D721Med (cell line): ENCODE results near the gene ECPAS.

Source experiments
- DNase-seq: peaks from one replicate; pipeline ENCODE4 v3.0.0; 2011; ENCODE audit warnings: low spot score; ENCODE audit not compliant: insufficient read length
- FAIRE-seq: peaks from 2 replicates; lab custom pipeline; 2011; peaks lifted over from hg19 to GRCh38; lab: Jason Lieb, UNC
- TF ChIP-seq, protein P1 (sequence below): IDR thresholded peaks from 2 replicates; pipeline ENCODE4 v1.5.1; 2012; ENCODE audit warnings: mild to moderate bottlenecking, control low read depth; ENCODE audit not compliant: insufficient read depth; ENCODE audit errors: missing control alignments

Gene ECPAS

DNA sequence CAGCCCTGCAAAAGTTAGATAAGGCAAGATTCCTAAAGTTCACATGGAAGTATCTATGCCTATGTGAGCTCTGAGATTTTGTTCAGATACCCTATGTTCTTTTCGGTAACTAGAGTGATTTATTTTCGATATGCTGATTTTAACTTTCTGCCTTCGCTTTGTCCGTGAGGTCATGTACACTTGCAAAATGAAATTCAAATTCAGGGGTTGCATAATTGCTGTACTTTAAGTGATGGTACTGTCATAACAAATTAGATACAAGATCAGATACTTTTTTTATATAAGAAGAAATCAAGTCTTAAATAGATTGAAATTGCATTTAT, 350 bp upstream of the ECPAS start:
- TF ChIP-seq, protein P1, sequence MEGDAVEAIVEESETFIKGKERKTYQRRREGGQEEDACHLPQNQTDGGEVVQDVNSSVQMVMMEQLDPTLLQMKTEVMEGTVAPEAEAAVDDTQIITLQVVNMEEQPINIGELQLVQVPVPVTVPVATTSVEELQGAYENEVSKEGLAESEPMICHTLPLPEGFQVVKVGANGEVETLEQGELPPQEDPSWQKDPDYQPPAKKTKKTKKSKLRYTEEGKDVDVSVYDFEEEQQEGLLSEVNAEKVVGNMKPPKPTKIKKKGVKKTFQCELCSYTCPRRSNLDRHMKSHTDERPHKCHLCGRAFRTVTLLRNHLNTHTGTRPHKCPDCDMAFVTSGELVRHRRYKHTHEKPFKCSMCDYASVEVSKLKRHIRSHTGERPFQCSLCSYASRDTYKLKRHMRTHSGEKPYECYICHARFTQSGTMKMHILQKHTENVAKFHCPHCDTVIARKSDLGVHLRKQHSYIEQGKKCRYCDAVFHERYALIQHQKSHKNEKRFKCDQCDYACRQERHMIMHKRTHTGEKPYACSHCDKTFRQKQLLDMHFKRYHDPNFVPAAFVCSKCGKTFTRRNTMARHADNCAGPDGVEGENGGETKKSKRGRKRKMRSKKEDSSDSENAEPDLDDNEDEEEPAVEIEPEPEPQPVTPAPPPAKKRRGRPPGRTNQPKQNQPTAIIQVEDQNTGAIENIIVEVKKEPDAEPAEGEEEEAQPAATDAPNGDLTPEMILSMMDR = no peak
- no peak for FAIRE-seq
- DNase-seq = no peak

DNA sequence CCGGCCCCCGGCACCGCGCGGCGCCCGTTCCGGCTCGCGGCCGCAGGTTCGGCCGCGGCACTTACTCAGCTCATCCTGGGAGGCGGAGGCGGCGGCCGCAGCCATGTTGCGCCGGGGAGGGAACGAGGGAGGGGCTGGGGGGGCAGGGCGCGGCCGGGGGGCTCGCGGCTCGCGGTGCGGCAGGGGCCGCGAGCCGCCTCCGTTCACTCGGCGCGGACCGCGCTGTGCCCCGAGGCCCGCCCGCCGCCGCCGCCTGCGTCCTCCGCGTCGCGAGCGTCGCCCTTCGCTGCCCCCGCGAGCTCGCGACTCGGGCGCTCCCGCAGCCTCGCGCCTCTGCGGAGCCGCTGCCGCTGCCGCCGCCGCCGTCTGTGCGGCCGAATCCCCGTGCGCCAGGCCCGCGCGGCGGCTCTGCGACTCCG, 735 bp downstream of the ECPAS start:
- no peak for FAIRE-seq
- peak; percentile 47 for DNase-seq
- TF ChIP-seq, protein P1 = no peak

DNA sequence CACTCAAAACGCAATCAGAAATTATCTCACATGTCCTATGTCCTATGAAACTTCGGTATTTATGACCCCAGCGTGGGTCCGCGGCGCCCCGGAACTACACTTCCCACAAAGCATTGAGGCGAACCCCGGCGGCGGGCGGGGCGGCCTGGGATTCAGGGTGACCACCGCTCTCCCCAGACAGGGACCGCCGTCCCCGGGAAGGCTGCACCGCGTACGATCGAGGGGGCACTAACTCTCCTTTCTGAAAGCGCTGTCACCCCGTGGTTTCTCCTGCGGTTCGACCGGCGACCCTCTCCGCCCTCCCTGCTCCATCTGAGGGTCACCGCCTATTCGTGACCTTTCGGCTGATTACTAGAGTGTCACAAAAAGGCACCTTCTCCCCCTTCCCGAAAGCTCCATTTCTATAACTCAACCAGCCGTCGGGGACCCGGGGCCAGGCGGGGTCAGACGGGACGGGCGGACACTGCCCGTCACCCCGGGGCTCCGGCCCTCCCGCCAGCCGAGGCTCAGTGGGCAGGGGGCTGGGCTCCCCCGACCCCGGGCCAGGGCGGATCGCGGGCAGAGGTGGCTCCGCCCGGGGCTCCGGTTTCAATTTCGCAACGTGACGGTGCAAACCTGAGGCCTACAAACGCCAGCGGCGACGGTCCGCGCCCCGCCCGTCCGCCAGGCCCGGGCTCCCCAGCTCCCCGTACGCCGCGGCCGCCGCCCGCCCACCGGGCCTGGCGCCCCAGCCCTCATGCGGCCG, 1.3 kb downstream of the ECPAS start:
- TF ChIP-seq, protein P1 = no peak
- FAIRE-seq = no peak
- DNase-seq = peak; percentile 32

DNA sequence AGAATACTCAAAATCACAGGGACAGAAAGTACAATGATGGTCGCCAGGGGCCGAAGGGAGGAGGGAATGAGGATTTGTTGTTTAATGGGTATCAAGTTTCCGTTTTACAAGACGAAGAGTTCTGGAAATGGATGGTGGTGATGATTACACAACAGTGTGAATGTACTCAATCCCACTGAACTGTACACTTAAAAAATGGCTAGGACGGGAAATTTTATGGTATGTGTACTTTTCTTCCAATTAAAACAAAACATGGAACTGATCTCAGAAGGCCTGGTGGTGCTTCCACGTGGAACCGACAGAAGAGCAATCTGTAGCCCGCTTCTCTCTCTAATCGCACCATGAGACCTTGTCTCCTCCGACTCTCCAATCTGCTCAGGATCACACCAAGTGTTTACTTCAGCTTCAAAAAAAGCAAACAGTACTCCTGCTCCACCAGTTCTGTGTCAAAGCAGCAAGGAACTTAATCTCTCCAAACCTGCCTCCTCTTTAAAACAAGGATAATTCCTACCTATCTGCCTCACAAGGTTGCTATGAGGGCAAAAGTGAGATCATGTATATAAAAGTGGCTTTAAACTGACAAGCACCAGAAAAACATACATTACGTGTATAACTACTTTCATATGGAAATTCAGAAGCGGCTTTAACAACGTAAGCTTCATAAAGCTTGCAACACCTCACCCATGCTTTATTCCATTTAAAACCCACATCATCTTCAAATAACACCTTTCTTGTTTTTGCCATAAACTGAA, 2.1 kb downstream of the ECPAS start:
- DNase-seq (no peak), FAIRE-seq (no peak)
- TF ChIP-seq, protein P1 = no peak

DNA sequence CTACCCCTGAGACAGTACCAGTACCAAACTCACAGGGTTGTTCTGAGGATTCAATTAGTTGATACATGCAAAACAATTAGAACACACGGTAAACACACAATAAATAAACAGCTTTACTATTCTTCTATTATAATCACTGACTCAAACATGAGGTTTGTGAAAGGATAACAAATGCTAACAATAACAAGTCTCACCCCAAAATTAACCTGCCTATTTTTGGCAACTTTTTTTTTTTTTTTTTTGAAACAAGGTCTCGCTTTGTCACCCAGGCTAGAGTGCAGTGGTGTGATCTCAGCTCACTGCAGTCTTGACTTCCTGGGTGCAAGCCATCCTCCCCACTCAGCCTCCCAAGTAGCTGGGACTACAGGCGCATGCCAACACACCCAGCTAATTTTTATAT, 6.5 kb downstream of the ECPAS start:
- no peak for DNase-seq
- no peak for FAIRE-seq
- TF ChIP-seq, protein P1 = no peak

DNA sequence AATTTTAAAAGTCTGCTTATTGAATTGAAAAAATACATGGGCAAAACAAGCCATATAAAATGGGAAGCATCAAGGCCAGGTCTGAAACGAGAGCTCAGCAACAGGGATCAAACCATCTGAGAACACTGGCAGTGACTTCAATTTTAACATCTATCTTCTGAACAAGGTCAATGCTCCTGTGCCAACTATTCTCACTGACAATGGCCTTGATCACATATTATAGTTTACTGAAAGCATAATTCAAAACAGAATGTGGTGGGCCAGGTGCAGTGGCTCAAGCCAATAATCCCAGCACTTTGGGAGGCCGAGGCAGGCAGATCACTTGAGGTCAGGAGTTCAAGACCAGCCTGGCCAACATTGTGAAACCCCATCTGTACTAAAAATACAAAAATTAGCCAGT, 9.0 kb downstream of the ECPAS start:
- TF ChIP-seq, protein P1 = no peak
- no peak for DNase-seq
- FAIRE-seq = no peak

DNA sequence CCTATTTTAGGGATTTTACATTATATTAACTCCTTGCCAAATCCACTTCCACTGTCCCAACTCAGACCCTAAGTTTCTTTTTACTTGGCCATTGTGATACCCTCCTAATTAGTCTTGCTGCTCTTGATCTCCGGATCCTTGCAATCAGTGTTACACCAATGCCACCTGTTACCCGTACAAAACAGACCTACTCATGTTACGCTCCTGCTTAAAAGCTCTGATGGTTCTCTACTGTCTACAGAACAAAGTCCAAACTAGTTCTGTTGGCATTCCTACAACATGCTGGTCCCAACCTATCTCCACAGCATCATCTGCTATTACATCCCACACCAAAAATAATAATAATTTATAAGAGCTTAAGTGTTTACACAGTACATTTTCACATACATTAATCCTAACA, 9.8 kb downstream of the ECPAS start:
- FAIRE-seq (no peak), DNase-seq (no peak)
- TF ChIP-seq, protein P1 = no peak
